ENCODE results near the gene KRTAP9-4. TPM values are rescaled to one million over a fixed set of nuclear protein-coding genes. Genes with fewer than 3 reads are reported as not detected.
"Not testable (repeated sequence)": the region's sequence is repeated elsewhere in the genome, so short reads cannot be mapped to it uniquely, and the experiment has no call there.

Gene KRTAP9-4, protein sequence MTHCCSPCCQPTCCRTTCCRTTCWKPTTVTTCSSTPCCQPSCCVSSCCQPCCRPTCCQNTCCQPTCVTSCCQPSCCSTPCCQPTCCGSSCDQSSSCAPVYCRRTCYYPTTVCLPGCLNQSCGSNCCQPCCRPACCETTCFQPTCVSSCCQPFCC
- not detected in 2 replicates for total RNA-seq

DNA sequence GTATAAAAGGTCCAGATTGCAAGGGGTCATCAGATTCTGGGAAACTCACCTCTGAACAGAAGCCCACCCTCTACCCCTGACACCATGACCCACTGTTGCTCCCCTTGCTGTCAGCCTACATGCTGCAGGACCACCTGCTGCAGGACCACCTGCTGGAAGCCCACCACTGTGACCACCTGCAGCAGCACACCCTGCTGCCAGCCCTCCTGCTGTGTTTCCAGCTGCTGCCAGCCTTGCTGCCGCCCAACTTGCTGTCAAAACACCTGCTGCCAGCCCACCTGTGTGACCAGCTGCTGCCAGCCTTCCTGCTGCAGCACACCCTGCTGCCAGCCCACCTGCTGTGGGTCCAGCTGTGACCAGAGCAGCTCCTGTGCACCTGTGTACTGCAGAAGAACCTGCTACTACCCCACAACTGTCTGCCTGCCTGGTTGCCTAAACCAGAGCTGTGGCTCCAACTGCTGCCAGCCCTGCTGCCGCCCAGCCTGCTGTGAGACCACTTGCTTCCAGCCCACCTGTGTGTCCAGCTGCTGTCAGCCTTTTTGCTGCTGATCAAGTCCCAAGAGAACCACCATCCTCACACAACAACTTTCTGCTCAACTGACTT lies at the start of gene KRTAP9-4:
TSS of gene KRTAP9-4 (plus strand) at position 51 of the 604 bp plus-strand sequence. CDS start at position 85, 34 bp downstream.
- DNase-seq, result not testable (repeated sequence)

DNA sequence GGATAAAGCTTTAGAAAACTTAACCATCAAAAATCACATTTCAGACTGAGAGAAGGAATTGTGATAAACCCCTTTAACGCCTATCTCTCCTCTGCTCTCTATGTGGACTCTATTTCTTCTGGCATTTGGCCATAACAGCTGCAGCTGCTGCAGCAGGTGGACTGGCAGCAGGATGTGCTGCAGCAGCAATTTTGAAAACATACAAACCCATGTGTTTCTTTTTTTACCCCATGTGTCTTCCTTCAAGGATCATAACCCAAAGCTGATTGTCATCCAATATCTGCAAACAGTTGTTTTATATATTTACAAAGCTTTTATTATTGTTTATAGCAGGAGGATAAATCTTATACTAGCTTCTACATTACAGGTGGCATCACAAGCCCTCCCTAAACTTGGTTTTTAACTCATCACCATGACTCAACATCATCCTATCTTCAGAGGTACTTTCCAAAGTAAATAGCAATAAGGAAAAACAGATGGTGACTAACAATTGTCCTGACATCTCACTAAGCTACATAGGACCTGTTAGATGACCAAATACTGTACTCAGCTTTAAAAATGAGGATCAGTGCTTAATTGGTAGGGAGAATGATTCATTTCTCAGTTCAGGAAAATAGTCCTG lies 37.5 kb upstream of the KRTAP9-4 start:
- DNase-seq, result no peak

DNA sequence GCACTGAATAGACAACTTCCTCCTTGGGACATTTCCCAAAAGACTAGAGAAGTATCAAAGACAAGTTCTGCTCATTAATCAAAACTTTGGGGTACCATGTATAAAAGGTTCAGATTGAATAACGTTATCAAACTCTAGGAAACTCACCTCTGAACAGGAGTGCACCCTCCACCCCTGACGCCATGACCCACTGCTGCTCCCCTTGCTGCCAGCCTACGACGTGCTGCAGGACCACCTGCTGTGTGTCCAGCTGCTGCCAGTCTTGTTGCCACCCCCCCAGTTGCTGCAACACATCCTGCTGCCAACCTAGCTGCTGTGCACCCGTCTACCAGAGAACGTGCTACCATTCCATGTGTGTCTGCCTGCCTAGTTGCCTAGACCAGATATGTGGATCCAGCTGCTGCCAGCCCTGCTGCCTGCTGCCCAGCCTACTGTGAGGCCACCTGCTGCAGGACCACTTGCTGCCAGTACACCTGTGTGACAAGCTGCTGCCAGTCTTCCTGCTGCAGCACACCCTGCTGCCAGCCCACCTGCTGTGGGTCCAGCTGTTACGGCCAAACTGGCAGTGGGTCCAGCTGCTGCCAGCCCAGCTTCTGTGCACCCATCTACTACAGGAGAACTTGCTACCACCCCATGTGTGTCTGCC lies 36.8 kb upstream of the KRTAP9-4 start:
- no peak for DNase-seq

DNA sequence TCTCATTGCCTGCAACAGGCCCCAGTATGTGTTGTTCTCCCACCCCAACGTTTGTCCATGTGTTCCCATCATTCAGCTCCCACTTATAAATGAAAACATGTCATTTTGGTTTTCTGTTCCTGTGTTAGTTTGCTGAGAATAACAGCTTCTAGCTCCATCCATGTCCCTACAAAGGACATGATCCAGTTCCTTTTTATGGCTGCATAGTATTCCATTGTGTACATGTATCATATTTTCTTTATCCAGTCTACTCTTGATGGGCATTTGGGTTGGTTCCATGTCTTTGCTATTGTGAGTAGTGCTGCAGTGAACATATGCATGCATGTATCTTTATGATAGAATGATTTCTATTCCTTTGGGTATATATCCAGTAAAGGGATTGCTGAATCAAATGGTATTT lies 33.8 kb upstream of the KRTAP9-4 start:
- no peak for DNase-seq

DNA sequence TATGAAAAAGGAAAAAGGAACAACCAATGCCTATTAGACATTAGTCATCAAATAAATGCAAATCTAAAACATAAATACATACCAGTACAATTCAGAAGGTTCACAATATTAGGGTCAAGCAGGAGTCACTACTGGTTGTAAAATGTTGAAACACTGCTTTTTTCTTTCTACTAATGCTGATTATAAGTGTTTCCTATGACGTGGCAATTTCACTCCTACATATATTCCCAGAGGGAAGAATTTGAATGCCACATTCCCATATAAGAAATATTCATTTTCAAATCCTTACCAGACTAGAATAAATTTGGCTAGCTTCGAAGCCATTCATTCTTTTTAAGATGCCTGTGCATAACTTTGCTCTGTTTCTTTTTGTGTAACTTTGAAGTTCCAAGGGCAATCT lies 25.7 kb upstream of the KRTAP9-4 start:
- no peak for DNase-seq

DNA sequence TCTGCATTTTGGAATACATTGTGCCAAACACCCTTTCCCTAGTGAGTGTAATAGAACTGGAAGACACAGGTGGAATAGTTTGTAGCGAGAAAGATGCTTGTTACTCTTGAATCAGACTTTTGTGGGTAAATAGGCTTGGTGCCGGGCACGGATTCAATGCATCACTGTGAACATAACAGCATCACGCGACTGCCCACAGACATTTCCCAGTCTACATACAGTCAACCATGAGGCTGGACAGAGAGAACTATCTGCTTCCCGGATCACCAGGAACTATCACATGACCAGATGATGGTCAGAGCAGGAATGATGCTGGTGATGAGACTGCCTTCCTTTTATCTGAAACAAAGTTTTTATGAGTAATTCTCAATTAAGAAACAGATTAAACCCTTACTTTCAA lies 23.4 kb upstream of the KRTAP9-4 start:
- no peak for DNase-seq

DNA sequence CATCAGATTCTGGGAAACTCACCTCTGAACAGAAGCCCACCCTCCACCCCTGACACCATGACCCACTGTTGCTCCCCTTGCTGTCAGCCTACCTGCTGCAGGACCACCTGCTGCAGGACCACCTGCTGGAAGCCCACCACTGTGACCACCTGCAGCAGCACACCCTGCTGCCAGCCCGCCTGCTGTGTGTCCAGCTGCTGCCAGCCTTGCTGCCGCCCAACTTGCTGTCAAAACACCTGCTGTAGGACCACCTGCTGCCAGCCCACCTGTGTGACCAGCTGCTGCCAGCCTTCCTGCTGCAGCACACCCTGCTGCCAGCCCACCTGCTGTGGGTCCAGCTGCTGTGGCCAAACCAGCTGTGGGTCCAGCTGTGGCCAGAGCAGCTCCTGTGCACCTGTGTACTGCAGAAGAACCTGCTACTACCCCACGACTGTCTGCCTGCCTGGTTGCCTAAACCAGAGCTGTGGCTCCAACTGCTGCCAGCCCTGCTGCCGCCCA lies 22.8 kb upstream of the KRTAP9-4 start, which contains the start of gene KRTAP9-2:
TSS of gene KRTAP9-2 (plus strand) at position 51 of the 498 bp plus-strand sequence. CDS start at position 58, 7 bp downstream.
- DNase-seq, result not testable (repeated sequence)

DNA sequence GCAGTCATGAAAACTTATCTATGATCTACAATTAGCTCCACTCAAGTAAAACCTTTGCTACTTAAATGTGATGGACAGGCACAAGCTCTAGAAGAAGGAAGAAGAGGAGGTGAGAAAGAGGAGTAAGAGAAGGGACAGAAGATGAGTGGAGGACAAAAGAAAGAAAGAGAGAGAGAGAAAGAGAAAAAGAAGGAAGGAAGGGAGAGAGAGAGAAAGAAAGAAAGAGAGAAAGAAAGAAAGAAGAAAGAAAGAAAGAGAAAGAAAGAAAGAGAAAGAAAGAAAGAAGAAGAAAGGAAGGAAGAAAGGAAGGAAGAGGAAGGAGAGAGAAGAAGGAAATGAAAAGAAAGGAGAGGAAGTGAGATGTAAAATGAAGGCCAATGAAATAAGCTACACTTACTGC lies 19.4 kb upstream of the KRTAP9-4 start:
- DNase-seq, result no peak

DNA sequence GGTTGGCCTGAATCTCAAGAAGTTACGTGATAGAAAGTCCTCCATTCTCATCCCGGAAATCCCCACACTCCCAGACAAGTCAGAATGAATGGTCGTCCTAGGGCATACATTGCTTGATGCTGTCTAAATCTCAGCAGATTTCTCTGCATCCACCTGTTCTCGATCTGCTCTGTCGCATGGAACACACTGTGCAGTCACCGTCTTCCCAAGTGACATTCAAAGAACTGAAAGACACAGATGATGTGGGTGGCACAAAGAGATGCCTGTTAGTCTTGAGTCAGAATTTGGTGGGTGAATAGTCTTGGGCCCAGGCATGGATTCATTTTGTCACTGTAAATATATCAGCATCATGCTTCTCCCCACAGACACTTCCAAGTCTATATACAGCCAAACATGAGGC lies 17.8 kb upstream of the KRTAP9-4 start:
- no peak for DNase-seq

DNA sequence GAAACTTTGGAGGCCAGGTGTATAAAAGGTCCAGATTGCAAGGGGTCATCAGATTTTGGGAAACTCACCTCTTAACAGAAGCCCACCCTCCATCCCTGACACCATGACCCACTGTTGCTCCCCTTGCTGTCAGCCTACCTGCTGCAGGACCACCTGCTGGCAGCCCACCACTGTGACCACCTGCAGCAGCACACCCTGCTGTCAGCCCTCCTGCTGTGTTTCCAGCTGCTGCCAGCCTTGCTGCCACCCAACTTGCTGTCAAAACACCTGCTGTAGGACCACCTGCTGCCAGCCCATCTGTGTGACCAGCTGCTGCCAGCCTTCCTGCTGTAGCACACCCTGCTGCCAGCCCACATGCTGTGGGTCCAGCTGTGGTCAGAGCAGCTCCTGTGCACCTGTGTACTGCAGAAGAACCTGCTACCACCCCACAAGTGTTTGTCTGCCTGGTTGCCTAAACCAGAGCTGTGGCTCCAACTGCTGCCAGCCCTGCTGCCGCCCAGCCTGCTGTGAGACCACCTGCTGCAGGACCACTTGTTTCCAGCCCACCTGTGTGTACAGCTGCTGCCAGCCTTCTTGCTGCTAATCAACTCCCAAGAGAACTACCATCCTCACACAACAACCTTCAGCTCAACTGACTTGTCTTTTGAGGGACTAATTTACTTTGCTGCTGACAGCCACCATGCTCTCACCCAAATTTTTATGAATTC lies 16.9 kb upstream of the KRTAP9-4 start, which contains the start of gene KRTAP9-3:
TSS of gene KRTAP9-3 (plus strand) at position 51 of the 707 bp plus-strand sequence. CDS start at position 104, 53 bp downstream.
- not testable (repeated sequence) for DNase-seq

DNA sequence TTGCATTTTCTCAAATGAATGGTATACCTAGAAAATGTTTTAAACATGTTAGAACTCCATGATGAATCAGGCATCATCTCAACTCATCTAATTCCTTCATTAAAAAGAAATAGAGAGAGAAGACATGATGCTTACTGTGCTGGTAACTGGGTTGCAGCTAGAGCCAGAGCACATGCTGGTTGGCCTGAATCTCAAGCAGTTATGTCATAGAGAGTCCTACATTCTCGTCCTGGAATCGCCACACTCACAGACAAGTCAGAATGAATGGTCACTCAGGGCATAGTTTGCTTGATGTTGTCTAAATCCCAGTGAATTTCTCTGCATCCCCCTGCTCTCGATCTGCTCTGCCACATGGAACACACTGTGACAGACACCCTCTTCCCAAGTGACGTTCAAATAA lies 12.4 kb upstream of the KRTAP9-4 start:
- not testable (repeated sequence) for DNase-seq

DNA sequence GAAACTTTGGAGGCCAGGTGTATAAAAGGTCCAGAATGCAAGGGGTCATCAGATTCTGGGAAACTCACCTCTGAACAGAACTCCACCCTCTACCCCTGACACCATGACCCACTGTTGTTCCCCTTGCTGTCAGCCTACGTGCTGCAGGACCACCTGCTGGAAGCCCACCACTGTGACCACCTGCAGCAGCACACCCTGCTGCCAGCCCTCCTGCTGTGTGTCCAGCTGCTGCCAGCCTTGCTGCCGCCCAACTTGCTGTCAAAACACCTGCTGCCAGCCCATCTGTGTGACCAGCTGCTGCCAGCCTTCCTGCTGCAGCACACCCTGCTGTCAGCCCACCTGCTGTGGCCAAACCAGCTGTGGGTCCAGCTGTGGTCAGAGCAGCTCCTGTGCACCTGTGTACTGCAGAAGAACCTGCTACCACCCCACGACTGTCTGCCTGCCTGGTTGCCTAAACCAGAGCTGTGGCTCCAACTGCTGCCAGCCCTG lies 11.5 kb upstream of the KRTAP9-4 start, which contains the start of gene KRTAP9-8:
TSS of gene KRTAP9-8 (plus strand) at position 51 of the 489 bp plus-strand sequence. CDS start at position 104, 53 bp downstream.
- not testable (repeated sequence) for DNase-seq

DNA sequence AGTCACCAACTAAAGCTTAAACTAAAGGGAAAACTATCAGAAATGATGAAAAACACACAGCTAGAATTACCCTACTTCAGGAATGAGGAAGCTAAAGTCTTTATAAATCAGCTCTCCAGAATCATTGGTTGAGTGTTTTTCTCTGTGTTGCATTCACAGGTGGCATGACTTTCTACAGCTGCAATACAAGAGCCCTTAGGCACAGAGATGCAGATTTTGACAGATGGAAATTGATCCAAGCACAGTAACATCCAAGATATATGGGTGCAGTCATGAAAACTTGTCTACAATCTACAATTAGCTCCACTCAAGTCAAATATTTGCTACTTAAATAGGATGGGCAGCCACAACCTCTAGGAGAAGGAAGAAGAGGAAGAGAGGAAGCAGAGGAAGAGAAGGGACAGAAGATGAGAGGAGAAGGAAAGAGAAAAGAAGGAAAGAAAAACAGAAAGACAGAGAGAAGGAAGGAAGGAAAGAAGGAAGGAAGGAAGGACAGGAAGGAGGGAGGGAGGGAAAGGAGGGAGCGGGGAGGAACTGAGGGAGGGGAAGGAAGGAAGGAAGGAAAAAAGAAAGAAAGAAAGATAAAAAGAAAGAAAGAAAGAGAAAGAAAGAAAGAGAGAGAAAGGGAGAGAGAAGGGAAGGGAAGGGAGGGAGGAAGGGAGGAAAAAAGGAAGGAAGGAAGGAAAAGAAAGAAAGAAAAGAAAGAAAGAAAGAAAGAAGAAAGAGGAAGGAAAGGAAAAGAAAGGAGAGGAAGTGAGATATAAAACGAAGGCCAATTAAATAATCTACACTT lies 2.3 kb upstream of the KRTAP9-4 start:
- not testable (repeated sequence) for DNase-seq

DNA sequence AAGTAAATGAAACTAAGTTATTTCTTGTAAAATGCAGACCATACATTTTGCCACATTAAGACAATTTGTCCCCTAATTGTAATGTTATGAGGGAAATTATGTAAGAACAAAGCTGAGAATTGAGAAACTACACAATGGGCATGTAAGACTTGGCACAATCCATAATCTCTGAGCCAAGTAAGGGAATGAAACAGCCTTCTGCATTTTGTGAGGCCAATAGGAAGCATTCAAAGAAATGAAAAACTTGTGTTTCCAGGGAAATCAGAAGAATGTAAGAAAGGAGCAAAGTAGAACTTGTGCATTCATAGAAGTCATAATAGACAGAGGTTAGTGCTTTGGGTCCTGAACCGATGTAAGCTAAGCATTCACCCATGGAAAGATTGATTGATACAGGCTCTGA lies 1.8 kb downstream of the KRTAP9-4 start:
- DNase-seq, result no peak

DNA sequence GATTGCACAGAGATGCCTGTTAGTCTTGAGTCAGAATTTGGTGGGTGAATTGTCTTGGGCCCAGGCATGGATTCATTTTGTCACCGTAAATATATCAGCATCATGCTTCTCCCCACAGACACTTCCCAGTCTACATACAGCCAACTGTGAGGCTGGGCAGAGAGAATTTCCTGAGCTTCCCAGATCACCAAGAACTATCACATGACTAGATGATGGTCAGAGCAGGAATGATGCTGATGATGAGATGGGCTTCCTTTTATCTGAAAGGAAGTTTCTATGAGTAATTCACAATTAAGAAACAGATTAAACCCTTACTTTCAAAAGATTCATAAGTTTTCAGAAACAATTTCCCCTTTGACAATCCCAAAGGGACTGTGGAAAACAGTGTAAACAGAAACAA lies 5.4 kb downstream of the KRTAP9-4 start:
- DNase-seq, result no peak

DNA sequence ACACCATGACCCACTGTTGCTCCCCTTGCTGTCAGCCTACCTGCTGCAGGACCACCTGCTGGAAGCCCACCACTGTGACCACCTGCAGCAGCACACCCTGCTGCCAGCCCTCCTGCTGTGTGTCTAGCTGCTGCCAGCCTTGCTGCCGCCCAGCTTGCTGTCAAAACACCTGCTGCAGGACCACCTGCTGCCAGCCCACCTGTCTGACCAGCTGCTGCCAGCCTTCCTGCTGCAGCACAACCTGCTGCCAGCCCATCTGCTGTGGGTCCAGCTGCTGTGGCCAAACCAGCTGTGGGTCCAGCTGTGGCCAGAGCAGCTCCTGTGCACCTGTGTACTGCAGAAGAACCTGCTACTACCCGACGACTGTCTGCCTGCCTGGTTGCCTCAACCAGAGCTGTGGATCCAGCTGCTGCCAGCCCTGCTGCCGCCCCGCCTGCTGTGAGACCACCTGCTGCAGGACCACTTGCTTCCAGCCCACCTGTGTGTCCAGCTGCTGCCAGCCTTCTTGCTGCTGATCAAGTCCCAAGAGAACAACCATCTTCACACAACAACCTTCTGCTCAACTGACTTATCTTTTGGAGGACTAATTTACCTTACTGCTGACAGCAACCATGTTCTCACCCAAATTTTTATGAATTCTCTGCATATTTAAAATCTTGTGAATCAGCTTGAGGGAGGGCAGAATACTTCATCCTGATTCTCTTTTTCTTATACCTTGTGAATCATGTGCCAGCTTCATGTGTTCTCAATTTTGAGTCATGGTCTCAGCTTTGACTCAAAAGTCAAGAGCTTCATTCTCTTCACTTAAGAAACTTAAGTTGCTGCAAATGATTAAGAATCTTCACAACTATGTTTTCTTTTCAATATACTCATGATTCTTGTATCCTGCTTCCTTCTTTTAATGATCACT lies 6.1 kb downstream of the KRTAP9-4 start, which contains the start of gene KRTAP9-9:
TSS of gene KRTAP9-9 (plus strand) at position 4 of the 910 bp plus-strand sequence.
- DNase-seq, result not testable (repeated sequence)

DNA sequence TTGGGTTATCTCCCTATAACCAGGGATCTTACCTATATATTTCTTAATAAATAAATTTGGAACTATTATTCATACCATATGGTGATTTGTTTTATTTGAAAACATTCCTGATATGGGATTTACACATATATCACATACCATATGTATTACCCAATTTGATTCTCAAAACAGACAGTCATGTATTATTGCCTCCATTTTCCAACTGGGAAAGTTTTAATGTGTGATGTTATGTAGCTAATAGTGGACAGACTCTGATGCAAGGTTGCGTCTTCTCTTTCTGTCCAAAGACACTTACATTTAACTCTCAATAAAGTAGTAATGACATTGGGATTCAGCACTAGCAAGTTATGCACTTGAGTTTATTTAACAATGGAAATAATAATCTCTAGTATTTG lies 6.8 kb downstream of the KRTAP9-4 start:
- DNase-seq, result no peak

DNA sequence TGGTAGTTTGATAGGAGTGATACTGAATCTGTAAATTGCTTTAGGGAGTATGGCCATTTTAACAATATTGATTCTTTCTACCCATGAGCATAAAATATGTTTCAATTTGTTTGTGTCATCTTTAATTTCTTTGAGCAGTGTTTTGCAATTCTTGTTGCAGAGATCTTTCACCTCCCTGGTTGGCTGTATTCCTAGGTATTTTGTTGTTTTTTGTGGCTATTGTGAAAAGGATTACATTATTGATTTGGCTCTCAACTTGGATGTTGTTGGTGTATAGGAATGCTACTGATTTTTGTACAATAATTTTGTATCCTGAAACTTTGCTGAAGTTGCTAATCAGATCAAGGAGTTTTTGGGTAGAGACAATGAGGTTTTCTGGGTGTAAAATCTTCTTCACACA lies 8.9 kb downstream of the KRTAP9-4 start:
- no peak for DNase-seq

DNA sequence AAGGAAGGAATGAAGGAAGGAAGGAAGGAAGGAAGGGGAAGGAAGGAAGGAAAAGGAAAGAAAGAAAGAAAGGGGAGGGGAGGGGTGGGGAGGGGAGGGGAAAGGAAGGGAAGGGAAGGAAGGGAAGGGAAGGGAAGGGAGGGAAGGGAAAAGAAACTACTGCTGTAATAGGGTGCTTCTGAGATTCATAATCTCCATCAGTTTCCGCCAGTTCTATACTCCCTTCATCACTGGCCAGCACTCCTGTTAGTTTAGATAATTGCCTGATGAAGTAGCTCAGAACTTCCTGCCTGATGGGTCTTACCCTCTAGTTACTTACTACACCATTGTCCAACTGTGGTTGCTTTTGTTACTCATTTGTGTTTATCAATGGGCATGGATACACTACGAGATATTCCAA lies 13.7 kb downstream of the KRTAP9-4 start:
- DNase-seq, result no peak

DNA sequence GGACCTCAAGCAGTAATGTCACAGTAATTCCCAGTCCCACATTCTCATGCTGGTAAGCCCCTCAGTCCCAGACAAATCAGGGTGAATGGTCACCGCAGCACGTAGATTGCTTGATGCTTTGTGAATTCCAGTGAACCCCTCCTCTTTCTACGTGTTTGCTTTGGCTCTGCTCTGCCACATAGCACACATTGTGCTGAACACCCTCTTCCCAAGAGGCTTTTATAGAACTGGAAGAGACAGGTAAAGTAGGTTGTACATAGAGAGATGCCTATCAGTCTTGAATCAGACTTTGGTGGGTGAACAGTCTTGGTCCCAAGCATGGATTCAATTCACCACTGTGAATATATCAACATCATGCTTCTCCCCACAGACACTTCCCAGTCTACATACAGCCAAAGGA lies 15.1 kb downstream of the KRTAP9-4 start:
- no peak for DNase-seq

Measured in dermis blood vessel endothelial cell (primary cell).